Esophagus squamous epithelium (tissue), 4 donors: Measurements from ENCODE around the gene FABP3.

Source experiments
- CTCF ChIP-seq, 6 experiments: fragments of 450-650 bp in 4 of 6; fragments of 200-600 bp in 2 of 6; sonication (generic) in 2 of 6; IDR thresholded peaks; one replicate each; pipeline ENCODE4 v1.5.1; 2016 to 2019; ENCODE audit warnings: antibody characterized with exemption in 6 of 6, mild to moderate bottlenecking in 4 of 6, moderate library complexity in 4 of 6
- POLR2A ChIP-seq, 4 donors: fragments of 450-650 bp; IDR thresholded peaks; one replicate each; pipeline ENCODE4 v1.6.1; 2017; ENCODE audit warnings: antibody characterized with exemption in 4 of 4, mild to moderate bottlenecking in 4 of 4, moderate library complexity in 3 of 4

DNA sequence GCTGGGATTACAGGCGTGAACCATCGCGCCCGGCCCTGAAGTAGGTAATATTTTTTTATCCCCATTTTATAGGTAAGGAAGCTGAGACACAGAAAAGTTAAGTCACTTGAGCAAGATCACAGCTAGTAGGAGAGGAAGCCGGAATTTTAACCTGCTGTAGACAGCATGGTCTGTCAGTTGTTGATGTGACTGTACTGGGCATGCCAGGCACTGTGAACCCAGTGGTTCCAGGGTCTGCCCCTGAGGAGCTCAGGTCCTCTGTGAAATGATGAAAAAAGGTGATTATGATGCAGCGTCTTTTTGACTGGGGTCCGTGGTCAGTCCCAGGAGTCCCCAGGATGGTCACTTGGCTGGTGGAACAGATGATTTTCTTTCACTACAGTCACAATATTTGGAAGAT is 16.7 kb upstream of the FABP3 start:
- TF ChIP-seq CTCF (IDR thresholded peaks at IDR 0.05) (no peak), POLR2A (IDR thresholded peaks at IDR 0.05) (no peak)
